HL-60 (cell line): ENCODE data around the gene ANKS1B.

Source experiments
- DNase-seq, 2 experiments: peaks; one replicate each; pipeline ENCODE4 v3.0.0-alpha.2; 2010 to 2020; ENCODE audit warnings: low read depth in 1 of 2, low spot score in 1 of 2
- H3K27ac ChIP-seq: fragments of 250-450 bp; sonication (Bioruptor Pico); replicated peaks from 2 replicates; pipeline ENCODE4 v1.5.1; 2020; ENCODE audit warnings: mild to moderate bottlenecking, moderate library complexity
- H3K27me3 ChIP-seq: fragments of 250-450 bp; sonication (Bioruptor Pico); 2 replicates; pipeline ENCODE4 v1.5.1; 2021; ENCODE audit warnings: mild to moderate bottlenecking, moderate library complexity; ENCODE audit not compliant: insufficient read depth, poor library complexity, severe bottlenecking
- H3K4me3 ChIP-seq: replicated peaks from 2 replicates; pipeline ENCODE4 v1.5.1; 2011; ENCODE audit warnings: mild to moderate bottlenecking, control low read depth, low read length; ENCODE audit not compliant: insufficient read depth
- CTCF ChIP-seq: IDR thresholded peaks from one replicate; pipeline ENCODE4 v1.5.1; 2011; ENCODE audit warnings: low read length, control low read depth, inconsistent platforms; ENCODE audit not compliant: insufficient read depth
- GABPA ChIP-seq: IDR thresholded peaks from 2 replicates; pipeline ENCODE4 v1.6.1; 2012; ENCODE audit warnings: low read depth
- POLR2AphosphoS5 ChIP-seq: IDR thresholded peaks from 2 replicates; pipeline ENCODE4 v1.6.1; 2012; ENCODE audit warnings: low read depth
- SPI1 ChIP-seq: IDR thresholded peaks from 2 replicates; pipeline ENCODE4 v1.6.1; 2012; ENCODE audit warnings: low read depth, mild to moderate bottlenecking, borderline replicate concordance
- TF ChIP-seq, protein P1 (sequence below): IDR thresholded peaks from 2 replicates; pipeline ENCODE4 v1.6.1; 2012; ENCODE audit warnings: low read depth; ENCODE audit not compliant: insufficient replicate concordance

ANKS1B gene

GRCh38 chr12:99453836-99454538 is 530.7 kb downstream of the ANKS1B start:
- TF ChIP-seq CTCF, result no peak
- TF ChIP-seq, protein P1, sequence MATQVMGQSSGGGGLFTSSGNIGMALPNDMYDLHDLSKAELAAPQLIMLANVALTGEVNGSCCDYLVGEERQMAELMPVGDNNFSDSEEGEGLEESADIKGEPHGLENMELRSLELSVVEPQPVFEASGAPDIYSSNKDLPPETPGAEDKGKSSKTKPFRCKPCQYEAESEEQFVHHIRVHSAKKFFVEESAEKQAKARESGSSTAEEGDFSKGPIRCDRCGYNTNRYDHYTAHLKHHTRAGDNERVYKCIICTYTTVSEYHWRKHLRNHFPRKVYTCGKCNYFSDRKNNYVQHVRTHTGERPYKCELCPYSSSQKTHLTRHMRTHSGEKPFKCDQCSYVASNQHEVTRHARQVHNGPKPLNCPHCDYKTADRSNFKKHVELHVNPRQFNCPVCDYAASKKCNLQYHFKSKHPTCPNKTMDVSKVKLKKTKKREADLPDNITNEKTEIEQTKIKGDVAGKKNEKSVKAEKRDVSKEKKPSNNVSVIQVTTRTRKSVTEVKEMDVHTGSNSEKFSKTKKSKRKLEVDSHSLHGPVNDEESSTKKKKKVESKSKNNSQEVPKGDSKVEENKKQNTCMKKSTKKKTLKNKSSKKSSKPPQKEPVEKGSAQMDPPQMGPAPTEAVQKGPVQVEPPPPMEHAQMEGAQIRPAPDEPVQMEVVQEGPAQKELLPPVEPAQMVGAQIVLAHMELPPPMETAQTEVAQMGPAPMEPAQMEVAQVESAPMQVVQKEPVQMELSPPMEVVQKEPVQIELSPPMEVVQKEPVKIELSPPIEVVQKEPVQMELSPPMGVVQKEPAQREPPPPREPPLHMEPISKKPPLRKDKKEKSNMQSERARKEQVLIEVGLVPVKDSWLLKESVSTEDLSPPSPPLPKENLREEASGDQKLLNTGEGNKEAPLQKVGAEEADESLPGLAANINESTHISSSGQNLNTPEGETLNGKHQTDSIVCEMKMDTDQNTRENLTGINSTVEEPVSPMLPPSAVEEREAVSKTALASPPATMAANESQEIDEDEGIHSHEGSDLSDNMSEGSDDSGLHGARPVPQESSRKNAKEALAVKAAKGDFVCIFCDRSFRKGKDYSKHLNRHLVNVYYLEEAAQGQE, result no peak
- no peak overlapping the region for H3K27ac ChIP-seq
- DNase-seq, result no peak
- H3K27me3 ChIP-seq, result no peaks in the 10 kb centered on the region
- no peak overlapping the region for H3K4me3 ChIP-seq

DNA sequence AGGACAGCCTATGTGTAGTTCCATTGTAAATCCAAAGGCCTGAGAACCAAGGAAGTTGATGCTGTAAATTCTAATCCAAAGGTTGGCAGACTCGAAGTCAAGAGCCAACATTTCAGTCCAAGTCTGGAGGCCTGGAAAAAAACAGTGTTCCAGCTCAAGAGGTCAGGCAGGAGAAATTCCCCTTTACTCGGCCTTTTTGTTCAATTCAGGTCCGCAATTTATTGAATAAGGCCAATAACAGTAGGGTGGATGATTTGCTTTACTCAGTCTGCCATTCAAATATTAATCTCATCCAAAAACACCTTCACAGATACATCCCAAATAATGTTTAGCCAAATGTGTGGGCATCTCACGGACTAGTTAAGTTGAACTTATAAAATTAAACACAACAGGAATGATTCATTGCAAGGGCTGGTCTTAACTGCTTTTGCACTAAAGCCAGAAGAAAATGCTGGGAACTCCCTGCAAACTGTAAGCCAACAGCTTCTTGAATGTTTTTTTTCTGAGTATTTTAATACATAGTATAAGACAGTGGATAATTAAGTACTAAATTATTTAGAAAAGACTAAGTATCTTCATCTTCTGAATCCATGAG is 534.6 kb downstream of the ANKS1B start:
- TF ChIP-seq GABPA (no peak), SPI1 (no peak), POLR2AphosphoS5 (no peak), CTCF (no peak)
- TF ChIP-seq, protein P1, result no peak
- DNase-seq, result no peak
- no peaks in the 10 kb centered on the region for H3K27me3 ChIP-seq
- H3K4me3 ChIP-seq, result no peak overlapping the region
- no peak overlapping the region for H3K27ac ChIP-seq

DNA sequence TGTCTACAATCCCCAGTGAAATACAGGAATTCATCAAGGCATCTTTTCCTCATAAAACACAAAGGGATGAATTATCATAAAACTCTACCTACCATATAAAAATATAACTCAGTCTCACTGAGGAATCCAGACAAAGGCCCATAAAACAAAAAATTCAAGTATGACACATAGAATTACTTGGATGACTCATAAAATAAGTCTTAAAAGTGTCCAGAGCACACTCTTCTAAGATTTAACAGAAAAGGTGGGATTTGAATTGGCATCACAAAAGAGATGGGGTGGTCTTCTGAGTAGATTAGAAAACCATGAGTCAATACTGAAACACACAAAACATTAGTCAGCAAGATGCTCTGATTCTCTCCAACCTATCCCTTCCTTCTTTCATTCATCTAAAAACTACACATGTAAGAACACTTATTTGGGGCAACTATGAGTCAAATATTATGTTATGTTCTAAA is 539.8 kb downstream of the ANKS1B start:
- Histone ChIP-seq H3K27ac (no peak overlapping the region), H3K27me3 (no peaks in the 10 kb centered on the region), H3K4me3 (no peak overlapping the region)
- no peak for DNase-seq
- no peak for TF ChIP-seq SPI1
- TF ChIP-seq CTCF, result no peak
- TF ChIP-seq, protein P1, result no peak
